ENCODE data around the gene ALDH3B1. TPM values are rescaled to one million over a fixed set of nuclear protein-coding genes. Genes with fewer than 3 reads are reported as not detected.

Gene ALDH3B1
- total RNA-seq, 1 experiment from 2014 or later: not detected

GRCh38 chr11:68066742-68067141, 56.6 kb downstream of the ALDH3B1 start:
- no peak for DNase-seq
- H3K27me3 ChIP-seq (ENCODE audit: insufficient read depth, low read length): no peaks in the 10 kb centered on the region
- H3K36me3 Mint-ChIP-seq (ENCODE audit: insufficient read depth in 1 of 3, low read depth in 3 of 3): peaks cover 53 to 98% (median 91%) of the 10 kb centered on the region in 3 experiments

More at GRCh38 chr11:68066742-68067141, 56.6 kb downstream of the ALDH3B1 start:
- Histone ChIP-seq H3K14ac (ENCODE audit: insufficient read depth, low read length) (no peak overlapping the region), H2AK5ac (ENCODE audit: insufficient read length, low read length) (no peak overlapping the region), H3T11ph (ENCODE audit: low read length) (no peak overlapping the region), H3K23ac (ENCODE audit: insufficient read length, low read depth, low read length) (no peak overlapping the region), H3K23me2 (ENCODE audit: insufficient read length, low read depth, low read length, poor library complexity, severe bottlenecking) (no peaks in the 10 kb centered on the region), H3K9me3 (ENCODE audit: control insufficient read depth, low read depth, low read length) (no peaks in the 10 kb centered on the region), H2AFZ (ENCODE audit: low read length) (no peak overlapping the region), H3K9ac (ENCODE audit: extremely low read depth, insufficient read length, low read length) (no peak overlapping the region), H4K20me1 (ENCODE audit: control insufficient read depth, insufficient read depth, insufficient read length) (no peaks in the 10 kb centered on the region), H2BK120ac (ENCODE audit: low read depth, low read length, poor library complexity, severe bottlenecking) (no peak overlapping the region), H2BK12ac (ENCODE audit: insufficient read length, low read depth, low read length) (no peak overlapping the region), H4K91ac (ENCODE audit: insufficient read length, low read depth, low read length) (no peak overlapping the region), H2BK15ac (ENCODE audit: low read depth, low read length) (no peak overlapping the region), H3K4ac (ENCODE audit: low read depth, low read length) (no peak overlapping the region), H3K4me1 (ENCODE audit: insufficient read depth, low read length) (no peaks in the 10 kb centered on the region), H3K18ac (ENCODE audit: insufficient read length, low read depth, low read length) (no peak overlapping the region), H2BK5ac (ENCODE audit: insufficient read length, low read length) (no peak overlapping the region), H3K56ac (ENCODE audit: insufficient read length, low read depth, low read length) (no peak overlapping the region), H4K5ac (ENCODE audit: insufficient read length, low read depth, low read length) (no peak overlapping the region), H3K79me1 (ENCODE audit: insufficient read depth, low read depth, low read length, poor library complexity, severe bottlenecking) (no peaks in the 10 kb centered on the region), H3K4me2 (ENCODE audit: insufficient read depth, insufficient read length, low read length) (no peak overlapping the region), H3K27ac (ENCODE audit: insufficient read length, low read depth, low read length) (no peak overlapping the region), H3K79me2 (ENCODE audit: insufficient read depth, low read length) (no peaks in the 10 kb centered on the region), H2BK20ac (ENCODE audit: low read depth, low read length, poor library complexity, severe bottlenecking) (no peak overlapping the region), H4K8ac (replicated peaks; ENCODE audit: insufficient read length, low read depth, low read length) (no peak overlapping the region)
- no peaks in the 10 kb centered on the region for H3K27me3 Mint-ChIP-seq (ENCODE audit: low read depth)
- no peak overlapping the region; a peak in 1 of 7 replicates for H3K27ac Mint-ChIP-seq
- no peak overlapping the region for H3K4me3 Mint-ChIP-seq
- no peak for TF ChIP-seq CTCF (conservative IDR thresholded peaks at IDR 0.05)
- no peaks in the 10 kb centered on the region for H3K9me3 Mint-ChIP-seq
- H3K4me1 Mint-ChIP-seq: no peaks in the 10 kb centered on the region
- WGBS (ENCODE audit: extremely low coverage, insufficient read length, low lambda C conversion rate): no CpG with 5 or more reads among the region's 3 CpGs

All from H9 (cell line).